SH-SY5Y (cell line): ENCODE results near the gene HBZ.

Source experiments
- GATA2 ChIP-seq: IDR thresholded peaks from 2 replicates; pipeline ENCODE4 v1.6.1; 2011; ENCODE audit warnings: mild to moderate bottlenecking, low read depth, low read length
- GATA3 ChIP-seq: IDR thresholded peaks from 2 replicates; pipeline ENCODE4 v1.6.1; 2011; ENCODE audit warnings: low read depth, mild to moderate bottlenecking, low read length, moderate library complexity

Gene HBZ

GRCh38 chr16:152141-153128 lies at the start of gene HBZ:
HBZ (plus strand) TSS chr16:152644; CDS start chr16:152910, 266 bp downstream.
- no peak for TF ChIP-seq GATA3
- TF ChIP-seq GATA2, result no peak

GRCh38 chr16:104355-104754 lies 48.1 kb upstream of the HBZ start:
- TF ChIP-seq GATA2 (no peak), GATA3 (no peak)

GRCh38 chr16:104928-105327 lies 47.5 kb upstream of the HBZ start:
- TF ChIP-seq GATA2 (no peak), GATA3 (no peak)

- TF ChIP-seq GATA3, result no peak
- no peak for TF ChIP-seq GATA2
Observed at GRCh38 chr16:105521-105920, 46.9 kb upstream of the HBZ start.

GRCh38 chr16:106623-107324 lies 45.7 kb upstream of the HBZ start:
- TF ChIP-seq GATA2 (no peak), GATA3 (no peak)

GRCh38 chr16:112153-112840 lies 40.1 kb upstream of the HBZ start:
- no peak for TF ChIP-seq GATA3

- TF ChIP-seq GATA3 (no peak), GATA2 (no peak)
Observed at GRCh38 chr16:114327-114726, 38.1 kb upstream of the HBZ start.

- TF ChIP-seq GATA3 (no peak), GATA2 (no peak)
Observed at GRCh38 chr16:116015-116414, 36.4 kb upstream of the HBZ start.

GRCh38 chr16:117379-118365 lies 34.8 kb upstream of the HBZ start:
- TF ChIP-seq GATA3, result no peak
- no peak for TF ChIP-seq GATA2

- TF ChIP-seq GATA3 (no peak), GATA2 (no peak)
Observed at GRCh38 chr16:118857-119256, 33.6 kb upstream of the HBZ start.

GRCh38 chr16:119295-119694 lies 33.1 kb upstream of the HBZ start:
- no peak for TF ChIP-seq GATA2
- no peak for TF ChIP-seq GATA3

- no peak for TF ChIP-seq GATA2
- no peak for TF ChIP-seq GATA3
Observed at GRCh38 chr16:119835-120491, 32.5 kb upstream of the HBZ start.

GRCh38 chr16:120756-121155 lies 31.7 kb upstream of the HBZ start:
- TF ChIP-seq GATA2 (no peak), GATA3 (no peak)
